Activated naive CD4-positive, alpha-beta T cell treated with anti-CD3 and anti-CD28 coated beads, Interleukin-2, amount 10 ng/mL, durations not matched to agents 7 days and 5 days (primary cell): ENCODE results near the gene PDYN.

ENCODE experiments used
- CTCF ChIA-PET: fragments of 350-600 bp; sonication (Branson Sonifier 250); formaldehyde crosslinking; loops from one replicate; lab custom pipeline; 2021; ENCODE audit warnings: antibody characterized with exemption; lab: Charles Lee
- DNase-seq: peaks from one replicate; pipeline ENCODE4 v3.0.0-alpha.2; 2020
- H3K27ac Mint-ChIP-seq: one replicate; pipeline ENCODE4 v1.8.0; 2021; ENCODE audit warnings: mild to moderate bottlenecking, moderate library complexity, mixed read lengths
- H3K27me3 Mint-ChIP-seq: one replicate; pipeline ENCODE4 v1.8.0; 2021; ENCODE audit warnings: mild to moderate bottlenecking, mixed read lengths
- H3K36me3 Mint-ChIP-seq: one replicate; pipeline ENCODE4 v1.8.0; 2021; ENCODE audit warnings: mixed read lengths
- H3K4me1 Mint-ChIP-seq: one replicate; pipeline ENCODE4 v1.8.0; 2021; ENCODE audit warnings: mixed read lengths
- H3K4me3 Mint-ChIP-seq: one replicate; pipeline ENCODE4 v1.8.0; 2021; ENCODE audit warnings: mild to moderate bottlenecking, moderate library complexity, mixed read lengths
- H3K9me3 Mint-ChIP-seq: one replicate; pipeline ENCODE4 v1.8.0; 2021; ENCODE audit warnings: mixed read lengths

Gene PDYN

GRCh38 chr20:1975291-1975690 is 18.6 kb downstream of the PDYN start:
- Mint-ChIP-seq H3K4me3 (no peak overlapping the region), H3K4me1 (no peaks in the 10 kb centered on the region), H3K9me3 (no peaks in the 10 kb centered on the region), H3K27me3 (peaks cover 14% of the 10 kb centered on the region), H3K36me3 (no peaks in the 10 kb centered on the region), H3K27ac (no peak overlapping the region)
- no peak for DNase-seq
- CTCF ChIA-PET = interaction anchor here (1.2 kb wide), 1 partner anchor 10 kb away, joined by 3 read pairs; no protein-coding TSS in a partner anchor

- H3K4me1 Mint-ChIP-seq = no peaks in the 10 kb centered on the region
- peaks cover 12% of the 10 kb centered on the region for H3K27me3 Mint-ChIP-seq
- CTCF ChIA-PET = no interaction called here
- no peaks in the 10 kb centered on the region for H3K9me3 Mint-ChIP-seq
- H3K27ac Mint-ChIP-seq = no peak overlapping the region
- no peak overlapping the region for H3K4me3 Mint-ChIP-seq
- no peaks in the 10 kb centered on the region for H3K36me3 Mint-ChIP-seq
- peak; percentile 8 for DNase-seq
These were observed 20.0 kb downstream of the PDYN start for GRCh38 chr20:1973601-1974440.

GRCh38 chr20:1971893-1972586 is 21.8 kb downstream of the PDYN start:
- CTCF ChIA-PET = interaction anchor here (0.6 kb wide), 1 partner anchor 1082 kb away, joined by 3 read pairs; no protein-coding TSS in a partner anchor

GRCh38 chr20:1968964-1969363 is 24.9 kb downstream of the PDYN start:
- H3K27me3 Mint-ChIP-seq = peaks cover 25% of the 10 kb centered on the region

More at GRCh38 chr20:1971893-1972586, 21.8 kb downstream of the PDYN start:
- Mint-ChIP-seq H3K4me3 (no peak overlapping the region), H3K36me3 (no peaks in the 10 kb centered on the region), H3K27ac (no peak overlapping the region), H3K4me1 (no peaks in the 10 kb centered on the region), H3K27me3 (peaks cover 11% of the 10 kb centered on the region), H3K9me3 (no peaks in the 10 kb centered on the region)
- no peak for DNase-seq

GRCh38 chr20:1965520-1966351 is 28.1 kb downstream of the PDYN start:
- H3K27ac Mint-ChIP-seq = no peak overlapping the region
- peaks cover 10% of the 10 kb centered on the region for H3K4me1 Mint-ChIP-seq
- peak overlapping the region; percentile 3 for H3K4me3 Mint-ChIP-seq
- DNase-seq = peak; percentile 77
- peaks cover 39% of the 10 kb centered on the region for H3K27me3 Mint-ChIP-seq
- CTCF ChIA-PET = interaction anchor here (0.7 to 3.0 kb wide), 16 partner anchors 8 to 208 kb away, joined by 3 to 31 read pairs (median 3); no protein-coding TSS in a partner anchor
- H3K9me3 Mint-ChIP-seq = no peaks in the 10 kb centered on the region
- H3K36me3 Mint-ChIP-seq = no peaks in the 10 kb centered on the region

More at GRCh38 chr20:1968964-1969363, 24.9 kb downstream of the PDYN start:
- CTCF ChIA-PET = no interaction called here
- Mint-ChIP-seq H3K27ac (no peak overlapping the region), H3K36me3 (no peaks in the 10 kb centered on the region), H3K4me3 (no peak overlapping the region), H3K4me1 (peaks cover 10% of the 10 kb centered on the region), H3K9me3 (no peaks in the 10 kb centered on the region)
- no peak for DNase-seq

GRCh38 chr20:1964659-1965405 is 29.0 kb downstream of the PDYN start:
- peaks cover 39% of the 10 kb centered on the region for H3K27me3 Mint-ChIP-seq
- H3K27ac Mint-ChIP-seq = no peak overlapping the region
- H3K36me3 Mint-ChIP-seq = no peaks in the 10 kb centered on the region
- H3K4me3 Mint-ChIP-seq = peak overlapping the region; percentile 3
- DNase-seq = no peak
- H3K4me1 Mint-ChIP-seq = peaks cover 10% of the 10 kb centered on the region
- CTCF ChIA-PET = interaction anchor here (0.7 to 3.0 kb wide), 13 partner anchors 9 to 209 kb away, joined by 3 to 31 read pairs (median 3); no protein-coding TSS in a partner anchor
- no peaks in the 10 kb centered on the region for H3K9me3 Mint-ChIP-seq

GRCh38 chr20:1964061-1964460 is 29.8 kb downstream of the PDYN start:
- CTCF ChIA-PET = no interaction called here
- H3K27ac Mint-ChIP-seq = no peak overlapping the region
- H3K36me3 Mint-ChIP-seq = no peaks in the 10 kb centered on the region
- no peak for DNase-seq
- peaks cover 10% of the 10 kb centered on the region for H3K4me1 Mint-ChIP-seq
- peaks cover 39% of the 10 kb centered on the region for H3K27me3 Mint-ChIP-seq
- H3K4me3 Mint-ChIP-seq = no peak overlapping the region
- H3K9me3 Mint-ChIP-seq = no peaks in the 10 kb centered on the region

GRCh38 chr20:1961374-1961773 is 32.5 kb downstream of the PDYN start:
- Mint-ChIP-seq H3K27me3 (peaks cover 40% of the 10 kb centered on the region), H3K9me3 (no peaks in the 10 kb centered on the region), H3K4me3 (no peak overlapping the region), H3K27ac (no peak overlapping the region), H3K36me3 (no peaks in the 10 kb centered on the region), H3K4me1 (peaks cover 10% of the 10 kb centered on the region)
- DNase-seq = no peak
- CTCF ChIA-PET = no interaction called here

- Mint-ChIP-seq H3K4me3 (no peak overlapping the region), H3K27ac (no peak overlapping the region), H3K9me3 (no peaks in the 10 kb centered on the region), H3K27me3 (peaks cover 41% of the 10 kb centered on the region), H3K4me1 (no peaks in the 10 kb centered on the region), H3K36me3 (no peaks in the 10 kb centered on the region)
- DNase-seq = no peak
- CTCF ChIA-PET = no interaction called here
These were observed 34.7 kb downstream of the PDYN start for GRCh38 chr20:1959156-1959555.

- CTCF ChIA-PET = no interaction called here
- no peak for DNase-seq
- Mint-ChIP-seq H3K9me3 (no peaks in the 10 kb centered on the region), H3K36me3 (no peaks in the 10 kb centered on the region), H3K27me3 (peaks cover 41% of the 10 kb centered on the region), H3K27ac (no peak overlapping the region), H3K4me3 (no peak overlapping the region), H3K4me1 (no peaks in the 10 kb centered on the region)
These were observed 35.4 kb downstream of the PDYN start for GRCh38 chr20:1958426-1958825.

- Mint-ChIP-seq H3K36me3 (no peaks in the 10 kb centered on the region), H3K4me3 (no peak overlapping the region), H3K9me3 (no peaks in the 10 kb centered on the region), H3K4me1 (no peaks in the 10 kb centered on the region), H3K27me3 (peaks cover 23% of the 10 kb centered on the region), H3K27ac (no peak overlapping the region)
- CTCF ChIA-PET = interaction anchor here (1.1 kb wide), 1 partner anchor 10 kb away, joined by 3 read pairs; no protein-coding TSS in a partner anchor
- DNase-seq = no peak
These were observed 38.6 kb downstream of the PDYN start for GRCh38 chr20:1955217-1955616.

- DNase-seq = no peak
- H3K4me3 Mint-ChIP-seq = no peak overlapping the region
- no peak overlapping the region for H3K27ac Mint-ChIP-seq
- H3K27me3 Mint-ChIP-seq = peaks cover 35% of the 10 kb centered on the region
- no peaks in the 10 kb centered on the region for H3K36me3 Mint-ChIP-seq
- H3K4me1 Mint-ChIP-seq = no peaks in the 10 kb centered on the region
- CTCF ChIA-PET = interaction anchor here (2.0 kb wide), 1 partner anchor 53 kb away, joined by 4 read pairs; no protein-coding TSS in a partner anchor
- no peaks in the 10 kb centered on the region for H3K9me3 Mint-ChIP-seq
These were observed 40.2 kb downstream of the PDYN start for GRCh38 chr20:1953621-1954020.
